Measurements from ENCODE around the gene HOXD3. TPM values are rescaled to one million over a fixed set of nuclear protein-coding genes. Genes with fewer than 3 reads are reported as not detected.

HOXD3 gene
- total and polyA plus RNA-seq, 4 donors = not detected

GRCh38 chr2:176115883-176116813, 41.0 kb upstream of the HOXD3 start, which contains the start of gene HOXD10 (continued):
- TF ChIP-seq REST (IDR thresholded peaks at IDR 0.05) = no peak

- Histone ChIP-seq H3K4me1 (ENCODE audit: control insufficient read depth in 4 of 4, insufficient read depth in 4 of 4, low read length in 3 of 4) (peaks cover 0 to 3% (median under 1%) of the 10 kb centered on the region in 4 donors), H3K36me3 (ENCODE audit: control insufficient read depth in 4 of 4, insufficient read depth in 3 of 4, low read depth in 1 of 4, low read length in 3 of 4) (no peaks in the 10 kb centered on the region), H3K9ac (ENCODE audit: low read depth in 1 of 2, low read length in 2 of 2) (no peak overlapping the region), H3K27me3 (ENCODE audit: control insufficient read depth in 4 of 4, insufficient read depth in 4 of 4, low read length in 3 of 4) (peaks cover 19 to 53% (median 38%) of the 10 kb centered on the region in 4 donors), H3K9me3 (ENCODE audit: control insufficient read depth in 4 of 4, low read length in 3 of 4) (peaks cover 0 to 5% (median under 1%) of the 10 kb centered on the region in 4 donors), H3K4me3 (ENCODE audit: low read depth in 1 of 3, low read length in 3 of 3) (no peak overlapping the region), H3K27ac (ENCODE audit: low read depth in 1 of 2, low read length in 2 of 2) (no peak overlapping the region)
- DNase-seq (ENCODE audit: low spot score) = no peak
- no peak for TF ChIP-seq REST (IDR thresholded peaks at IDR 0.05)
- no peak for TF ChIP-seq RAD21 (IDR thresholded peaks at IDR 0.05)
- TF ChIP-seq TAF1 (conservative IDR thresholded peaks at IDR 0.05) = no peak
- no peak for TF ChIP-seq FOXA2 (IDR thresholded peaks at IDR 0.05)
- no peak for TF ChIP-seq HNF4A (conservative IDR thresholded peaks at IDR 0.05)
- no peak for TF ChIP-seq ZBTB33 (IDR thresholded peaks at IDR 0.05)
- no peak for TF ChIP-seq EGR1 (IDR thresholded peaks at IDR 0.05; ENCODE audit: low read depth in 2 of 2)
- TF ChIP-seq HNF4G (IDR thresholded peaks at IDR 0.05) = no peak
- TF ChIP-seq NR2F2 (IDR thresholded peaks at IDR 0.05) = no peak
- TF ChIP-seq JUND (IDR thresholded peaks at IDR 0.05) = no peak
- TF ChIP-seq YY1 (IDR thresholded peaks at IDR 0.05) = no peak
- TF ChIP-seq GABPA (IDR thresholded peaks at IDR 0.05 in 1 of 2, conservative IDR thresholded peaks at IDR 0.05 in 1 of 2) = no peak
- TF ChIP-seq RXRA (IDR thresholded peaks at IDR 0.05) = no peak
- TF ChIP-seq CTCF (IDR thresholded peaks at IDR 0.05; ENCODE audit: low read depth, low read length, missing input control) = no peak
- no peak for TF ChIP-seq SP1 (IDR thresholded peaks at IDR 0.05)
- TF ChIP-seq ATF3 (IDR thresholded peaks at IDR 0.05) = no peak
- no peak for TF ChIP-seq MAX (IDR thresholded peaks at IDR 0.05)
- TF ChIP-seq FOXA1 (IDR thresholded peaks at IDR 0.05) = no peak
- WGBS = 20% methylated on average over 40 of the region's 40 CpGs
Observed at GRCh38 chr2:176117162-176117822, 39.8 kb upstream of the HOXD3 start.

Data from liver (tissue), 9 donors.